ENCODE measurements around the gene NKAIN2.

Gene NKAIN2

GRCh38 chr6:124765280-124765679 lies 961.6 kb downstream of the NKAIN2 start:
- no peak for TF ChIP-seq CTCF (IDR thresholded peaks at IDR 0.05; ENCODE audit: insufficient read depth, low read length, missing control alignments)
- no peak for DNase-seq (ENCODE audit: low read depth, low spot score)
- CTCF ChIA-PET = no interaction called here
- POLR2A ChIA-PET = no interaction called here
- no peak overlapping the region for H3K4me3 ChIP-seq (ENCODE audit: low read depth, low read length)

GRCh38 chr6:124768224-124768623 lies 964.6 kb downstream of the NKAIN2 start:
- no peak for DNase-seq (ENCODE audit: low read depth, low spot score)
- ChIA-PET CTCF (no interaction called here), POLR2A (no interaction called here)
- no peak for TF ChIP-seq CTCF (IDR thresholded peaks at IDR 0.05; ENCODE audit: insufficient read depth, low read length, missing control alignments)
- no peak overlapping the region for H3K4me3 ChIP-seq (ENCODE audit: low read depth, low read length)

GRCh38 chr6:124769811-124770544 lies 966.3 kb downstream of the NKAIN2 start:
- DNase-seq (ENCODE audit: low read depth, low spot score) = no peak
- CTCF ChIA-PET = no interaction called here
- POLR2A ChIA-PET = no interaction called here
- TF ChIP-seq CTCF (IDR thresholded peaks at IDR 0.05; ENCODE audit: insufficient read depth, low read length, missing control alignments) = no peak
- H3K4me3 ChIP-seq (ENCODE audit: low read depth, low read length) = no peak overlapping the region

GRCh38 chr6:124770784-124771183 lies 967.1 kb downstream of the NKAIN2 start:
- POLR2A ChIA-PET = no interaction called here
- CTCF ChIA-PET = no interaction called here
- DNase-seq (ENCODE audit: low read depth, low spot score) = no peak
- H3K4me3 ChIP-seq (ENCODE audit: low read depth, low read length) = no peak overlapping the region
- TF ChIP-seq CTCF (IDR thresholded peaks at IDR 0.05; ENCODE audit: insufficient read depth, low read length, missing control alignments) = no peak

- DNase-seq (ENCODE audit: low read depth, low spot score) = no peak
- no peak for TF ChIP-seq CTCF (IDR thresholded peaks at IDR 0.05; ENCODE audit: insufficient read depth, low read length, missing control alignments)
- no peak overlapping the region for H3K4me3 ChIP-seq (ENCODE audit: low read depth, low read length)
- CTCF ChIA-PET = no interaction called here
- POLR2A ChIA-PET = no interaction called here
These were observed 969.2 kb downstream of the NKAIN2 start for GRCh38 chr6:124772733-124773319.

GRCh38 chr6:124775121-124775520 lies 971.5 kb downstream of the NKAIN2 start:
- POLR2A ChIA-PET = no interaction called here
- TF ChIP-seq CTCF (IDR thresholded peaks at IDR 0.05; ENCODE audit: insufficient read depth, low read length, missing control alignments) = no peak
- no peak for DNase-seq (ENCODE audit: low read depth, low spot score)
- CTCF ChIA-PET = no interaction called here
- no peak overlapping the region for H3K4me3 ChIP-seq (ENCODE audit: low read depth, low read length)
